GM23338 (cell line): ENCODE results near the gene ALDOA. TPM values are rescaled to one million over a fixed set of nuclear protein-coding genes. Genes with fewer than 3 reads are reported as not detected.

ENCODE experiments used
- ATAC-seq: fragments of 200-7000 bp; cut with Tn5 transposase; 3 replicates; pipeline ENCODE4 v1.9.1; 2020
- DNase-seq: peaks from one replicate; pipeline ENCODE4 v3.0.0-alpha.2; 2015; ENCODE audit warnings: low spot score
- H2AFZ ChIP-seq: fragments of 200-600 bp; sonication (generic); 2 replicates; pipeline ENCODE4 v1.8.0; 2016; ENCODE audit warnings: antibody characterized with exemption, mild to moderate bottlenecking, moderate library complexity
- H3F3A ChIP-seq: fragments of 200-600 bp; sonication (generic); replicated peaks from 2 replicates; pipeline ENCODE4 v1.8.0; 2017; ENCODE audit warnings: antibody characterized with exemption, mixed run types, low read depth
- H3K27ac ChIP-seq: fragments of 200-600 bp; sonication (generic); 2 replicates; pipeline ENCODE4 v1.6.1; 2016; ENCODE audit warnings: low read depth
- H3K27me3 ChIP-seq: fragments of 200-600 bp; sonication (generic); 2 replicates; pipeline ENCODE4 v1.8.0; 2016; ENCODE audit warnings: mild to moderate bottlenecking, mixed run types, moderate library complexity; ENCODE audit not compliant: insufficient read depth
- H3K36me3 ChIP-seq: fragments of 200-600 bp; sonication (generic); 2 replicates; pipeline ENCODE4 v1.8.0; 2016; ENCODE audit warnings: mild to moderate bottlenecking; ENCODE audit not compliant: insufficient read depth
- H3K4me1 ChIP-seq: fragments of 200-600 bp; sonication (generic); 2 replicates; pipeline ENCODE4 v1.8.0; 2016; ENCODE audit warnings: mild to moderate bottlenecking, moderate library complexity; ENCODE audit not compliant: insufficient read depth
- H3K4me2 ChIP-seq: fragments of 200-600 bp; sonication (generic); 2 replicates; pipeline ENCODE4 v1.7.1; 2017; ENCODE audit warnings: mixed run types
- H3K4me3 ChIP-seq: fragments of 200-600 bp; sonication (generic); 2 replicates; pipeline ENCODE4 v1.6.1; 2016; ENCODE audit warnings: mixed run types
- H3K79me2 ChIP-seq: fragments of 200-600 bp; sonication (generic); replicated peaks from 2 replicates; pipeline ENCODE4 v1.8.0; 2017; ENCODE audit warnings: mild to moderate bottlenecking; ENCODE audit not compliant: insufficient read depth
- H3K9me2 ChIP-seq: fragments of 200-600 bp; sonication (generic); 2 replicates; pipeline ENCODE4 v1.8.0; 2017; ENCODE audit not compliant: insufficient read depth
- H4K20me1 ChIP-seq: fragments of 200-600 bp; sonication (generic); replicated peaks from 2 replicates; pipeline ENCODE4 v1.8.0; 2017; ENCODE audit warnings: mild to moderate bottlenecking; ENCODE audit not compliant: insufficient read depth
- H3K27ac Mint-ChIP-seq: 2 replicates; pipeline ENCODE4 v1.8.0; 2020; ENCODE audit warnings: inconsistent platforms, mild to moderate bottlenecking, moderate library complexity, mixed read lengths
- H3K27me3 Mint-ChIP-seq: 3 replicates; pipeline ENCODE4 v1.8.0; 2022; ENCODE audit warnings: low read depth, mild to moderate bottlenecking, moderate library complexity, mixed read lengths, inconsistent platforms; ENCODE audit not compliant: insufficient read depth, poor library complexity
- H3K36me3 Mint-ChIP-seq: 3 replicates; pipeline ENCODE4 v1.8.0; 2021; ENCODE audit warnings: low read depth, mild to moderate bottlenecking, inconsistent platforms, moderate library complexity, mixed read lengths
- H3K4me1 Mint-ChIP-seq: 3 replicates; pipeline ENCODE4 v1.8.0; 2020; ENCODE audit warnings: mild to moderate bottlenecking, inconsistent platforms, mixed read lengths
- H3K4me3 Mint-ChIP-seq: 3 replicates; pipeline ENCODE4 v1.8.0; 2021; ENCODE audit warnings: moderate library complexity, mild to moderate bottlenecking, inconsistent platforms, mixed read lengths
- H3K9me3 Mint-ChIP-seq: 3 replicates; pipeline ENCODE4 v1.8.0; 2020; ENCODE audit warnings: moderate library complexity, mild to moderate bottlenecking, inconsistent platforms, mixed read lengths
- CREB1 ChIP-seq: fragments of 250-450 bp; sonication (Bioruptor Pico); IDR thresholded peaks from 2 replicates; pipeline ENCODE4 v1.5.0; 2020; ENCODE audit warnings: low read depth, mild to moderate bottlenecking, moderate library complexity
- CTCF ChIP-seq, 2 experiments: fragments of 200-600 bp in 1 of 2; sonication (generic) in 1 of 2; conservative IDR thresholded peaks; 2 replicates each; pipeline versions ENCODE4 v1.5.1 to v1.6.1; 2016 to 2017; ENCODE audit warnings: antibody characterized with exemption in 2 of 2, low read depth in 2 of 2, mild to moderate bottlenecking in 2 of 2, moderate library complexity in 1 of 2
- ETS1 ChIP-seq: IDR thresholded peaks from 2 replicates; pipeline ENCODE4 v1.6.1; 2016; ENCODE audit warnings: antibody characterized with exemption
- EZH2 ChIP-seq: fragments of 200-600 bp; sonication (generic); IDR thresholded peaks from one replicate; pipeline ENCODE4 v1.8.0; 2017; ENCODE audit warnings: antibody characterized with exemption, mild to moderate bottlenecking, low read depth; ENCODE audit not compliant: unreplicated experiment
- EZH2phosphoT487 ChIP-seq: fragments of 200-600 bp; sonication (generic); IDR thresholded peaks from one replicate; pipeline ENCODE4 v1.8.1; 2018; ENCODE audit warnings: antibody characterized with exemption; ENCODE audit not compliant: unreplicated experiment
- JUNB ChIP-seq: IDR thresholded peaks from one replicate; pipeline ENCODE4 v1.6.1; 2016; ENCODE audit warnings: antibody characterized with exemption; ENCODE audit not compliant: unreplicated experiment
- NANOG ChIP-seq: IDR thresholded peaks from 2 replicates; pipeline ENCODE4 v1.6.1; 2016; ENCODE audit warnings: antibody characterized with exemption, borderline replicate concordance
- POLR2AphosphoS5 ChIP-seq: IDR thresholded peaks from 2 replicates; pipeline ENCODE4 v1.6.1; 2016; ENCODE audit warnings: antibody characterized with exemption, low read depth
- REST ChIP-seq: IDR thresholded peaks from one replicate; pipeline ENCODE4 v1.6.1; 2018; ENCODE audit warnings: antibody characterized with exemption; ENCODE audit not compliant: unreplicated experiment
- STAT1 ChIP-seq: IDR thresholded peaks from one replicate; pipeline ENCODE4 v1.6.1; 2016; ENCODE audit warnings: antibody characterized with exemption; ENCODE audit not compliant: unreplicated experiment
- ZNF114 ChIP-seq: fragments of 250-450 bp; sonication (Bioruptor Pico); IDR thresholded peaks from 2 replicates; pipeline ENCODE4 v1.5.0; 2020; ENCODE audit warnings: mild to moderate bottlenecking, moderate library complexity
- ZNF331 ChIP-seq: fragments of 250-450 bp; sonication (Bioruptor Pico); IDR thresholded peaks from 2 replicates; pipeline ENCODE4 v1.5.0; 2020; ENCODE audit warnings: low read depth, mild to moderate bottlenecking, moderate library complexity
- polyA plus RNA-seq: library from polyadenylated mRNA; unstranded; fragments of >200 nt; fragmentation: Nextera tagmentation; extraction: Ambion mirVana; gene quantifications from 2 replicates; pipeline ENCODE4 v1.2.1, GENCODE V29; 2016
- total RNA-seq: library from RNA; depleted of rRNA; stranded (reverse); fragments of >200 nt; shearing (Covaris generic); gene quantifications from 2 replicates; pipeline ENCODE4 v1.2.3, GENCODE V29; 2014
- TF ChIP-seq, protein P1 (sequence below): fragments of 250-450 bp; sonication (Bioruptor Pico); IDR thresholded peaks from 2 replicates; pipeline ENCODE4 v1.5.0; 2020; ENCODE audit warnings: mild to moderate bottlenecking, moderate library complexity

ALDOA gene
- total and polyA plus RNA-seq, 2 experiments from 2014 or later: 1,054 to 1,306 TPM

GRCh38 chr16:30018731-30019158 lies 46.8 kb upstream of the ALDOA start:
- H3K27me3 Mint-ChIP-seq: peaks cover 12% of the 10 kb centered on the region
- peaks cover 4% of the 10 kb centered on the region for H3K36me3 Mint-ChIP-seq
- Histone ChIP-seq H3K4me1 (no peaks in the 10 kb centered on the region), H4K20me1 (no peaks in the 10 kb centered on the region), H3K9me2 (no peaks in the 10 kb centered on the region), H3F3A (0 out of 2 replicates have a peak, but pooled peaks cover 4% of the 10 kb centered on the region), H3K4me3 (no peak overlapping the region), H3K27ac (no peak overlapping the region), H2AFZ (no peak overlapping the region), H3K79me2 (no peaks in the 10 kb centered on the region), H3K4me2 (no peak overlapping the region), H3K36me3 (no peaks in the 10 kb centered on the region), H3K27me3 (no peaks in the 10 kb centered on the region)
- DNase-seq (no peak), ATAC-seq (no peak)
- no peaks in the 10 kb centered on the region; the same call in 2 of the 3 replicates for H3K4me1 Mint-ChIP-seq
- no peak overlapping the region for H3K27ac Mint-ChIP-seq
- no peaks in the 10 kb centered on the region; the same call in 2 of the 3 replicates for H3K9me3 Mint-ChIP-seq
- H3K4me3 Mint-ChIP-seq: no peak overlapping the region; the same call in 2 of the 3 replicates
- TF ChIP-seq, protein P1, sequence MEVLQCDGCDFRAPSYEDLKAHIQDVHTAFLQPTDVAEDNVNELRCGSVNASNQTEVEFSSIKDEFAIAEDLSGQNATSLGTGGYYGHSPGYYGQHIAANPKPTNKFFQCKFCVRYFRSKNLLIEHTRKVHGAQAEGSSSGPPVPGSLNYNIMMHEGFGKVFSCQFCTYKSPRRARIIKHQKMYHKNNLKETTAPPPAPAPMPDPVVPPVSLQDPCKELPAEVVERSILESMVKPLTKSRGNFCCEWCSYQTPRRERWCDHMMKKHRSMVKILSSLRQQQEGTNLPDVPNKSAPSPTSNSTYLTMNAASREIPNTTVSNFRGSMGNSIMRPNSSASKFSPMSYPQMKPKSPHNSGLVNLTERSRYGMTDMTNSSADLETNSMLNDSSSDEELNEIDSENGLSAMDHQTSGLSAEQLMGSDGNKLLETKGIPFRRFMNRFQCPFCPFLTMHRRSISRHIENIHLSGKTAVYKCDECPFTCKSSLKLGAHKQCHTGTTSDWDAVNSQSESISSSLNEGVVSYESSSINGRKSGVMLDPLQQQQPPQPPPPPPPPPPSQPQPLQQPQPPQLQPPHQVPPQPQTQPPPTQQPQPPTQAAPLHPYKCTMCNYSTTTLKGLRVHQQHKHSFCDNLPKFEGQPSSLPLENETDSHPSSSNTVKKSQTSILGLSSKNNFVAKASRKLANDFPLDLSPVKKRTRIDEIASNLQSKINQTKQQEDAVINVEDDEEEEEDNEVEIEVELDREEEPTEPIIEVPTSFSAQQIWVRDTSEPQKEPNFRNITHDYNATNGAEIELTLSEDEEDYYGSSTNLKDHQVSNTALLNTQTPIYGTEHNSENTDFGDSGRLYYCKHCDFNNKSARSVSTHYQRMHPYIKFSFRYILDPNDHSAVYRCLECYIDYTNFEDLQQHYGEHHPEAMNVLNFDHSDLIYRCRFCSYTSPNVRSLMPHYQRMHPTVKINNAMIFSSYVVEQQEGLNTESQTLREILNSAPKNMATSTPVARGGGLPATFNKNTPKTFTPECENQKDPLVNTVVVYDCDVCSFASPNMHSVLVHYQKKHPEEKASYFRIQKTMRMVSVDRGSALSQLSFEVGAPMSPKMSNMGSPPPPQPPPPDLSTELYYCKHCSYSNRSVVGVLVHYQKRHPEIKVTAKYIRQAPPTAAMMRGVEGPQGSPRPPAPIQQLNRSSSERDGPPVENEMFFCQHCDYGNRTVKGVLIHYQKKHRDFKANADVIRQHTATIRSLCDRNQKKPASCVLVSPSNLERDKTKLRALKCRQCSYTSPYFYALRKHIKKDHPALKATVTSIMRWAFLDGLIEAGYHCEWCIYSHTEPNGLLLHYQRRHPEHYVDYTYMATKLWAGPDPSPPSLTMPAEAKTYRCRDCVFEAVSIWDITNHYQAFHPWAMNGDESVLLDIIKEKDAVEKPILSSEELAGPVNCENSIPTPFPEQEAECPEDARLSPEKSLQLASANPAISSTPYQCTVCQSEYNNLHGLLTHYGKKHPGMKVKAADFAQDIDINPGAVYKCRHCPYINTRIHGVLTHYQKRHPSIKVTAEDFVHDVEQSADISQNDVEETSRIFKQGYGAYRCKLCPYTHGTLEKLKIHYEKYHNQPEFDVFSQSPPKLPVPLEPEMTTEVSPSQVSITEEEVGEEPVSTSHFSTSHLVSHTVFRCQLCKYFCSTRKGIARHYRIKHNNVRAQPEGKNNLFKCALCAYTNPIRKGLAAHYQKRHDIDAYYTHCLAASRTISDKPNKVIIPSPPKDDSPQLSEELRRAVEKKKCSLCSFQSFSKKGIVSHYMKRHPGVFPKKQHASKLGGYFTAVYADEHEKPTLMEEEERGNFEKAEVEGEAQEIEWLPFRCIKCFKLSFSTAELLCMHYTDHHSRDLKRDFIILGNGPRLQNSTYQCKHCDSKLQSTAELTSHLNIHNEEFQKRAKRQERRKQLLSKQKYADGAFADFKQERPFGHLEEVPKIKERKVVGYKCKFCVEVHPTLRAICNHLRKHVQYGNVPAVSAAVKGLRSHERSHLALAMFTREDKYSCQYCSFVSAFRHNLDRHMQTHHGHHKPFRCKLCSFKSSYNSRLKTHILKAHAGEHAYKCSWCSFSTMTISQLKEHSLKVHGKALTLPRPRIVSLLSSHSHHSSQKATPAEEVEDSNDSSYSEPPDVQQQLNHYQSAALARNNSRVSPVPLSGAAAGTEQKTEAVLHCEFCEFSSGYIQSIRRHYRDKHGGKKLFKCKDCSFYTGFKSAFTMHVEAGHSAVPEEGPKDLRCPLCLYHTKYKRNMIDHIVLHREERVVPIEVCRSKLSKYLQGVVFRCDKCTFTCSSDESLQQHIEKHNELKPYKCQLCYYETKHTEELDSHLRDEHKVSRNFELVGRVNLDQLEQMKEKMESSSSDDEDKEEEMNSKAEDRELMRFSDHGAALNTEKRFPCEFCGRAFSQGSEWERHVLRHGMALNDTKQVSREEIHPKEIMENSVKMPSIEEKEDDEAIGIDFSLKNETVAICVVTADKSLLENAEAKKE (CRISPR knock-in tag): no peak
- TF ChIP-seq REST (no peak), ETS1 (no peak), STAT1 (no peak), CREB1 (CRISPR knock-in tag) (no peak), JUNB (no peak), EZH2 (no peak), NANOG (no peak), EZH2phosphoT487 (no peak), ZNF114 (CRISPR knock-in tag) (no peak), POLR2AphosphoS5 (no peak), CTCF (conservative IDR thresholded peaks at IDR 0.05; ENCODE audit: low read depth in 2 of 2) (no peak), ZNF331 (no peak)
